GM13977 (cell line): ENCODE results near the gene SNAPC5.

Experiments
- DNase-seq: peaks from one replicate; pipeline ENCODE4 v3.0.0; 2012; ENCODE audit warnings: low spot score
- CTCF ChIP-seq: IDR thresholded peaks from 2 replicates; pipeline ENCODE4 v1.5.1; 2012; ENCODE audit warnings: mild to moderate bottlenecking, control low read depth; ENCODE audit not compliant: insufficient read depth; ENCODE audit errors: extremely low read depth, missing control alignments
- in situ Hi-C: fragments of 300-500 bp; cut with MboI; formaldehyde crosslinking; loops from one replicate; pipeline ENCODE4 v1.12.0; 2022; ENCODE audit warnings: low sequenced_read_pairs, low pct_unique_long_range_greater_than_20kb, mixed read lengths, inconsistent platforms; ENCODE audit not compliant: unreplicated experiment

Gene SNAPC5

DNA sequence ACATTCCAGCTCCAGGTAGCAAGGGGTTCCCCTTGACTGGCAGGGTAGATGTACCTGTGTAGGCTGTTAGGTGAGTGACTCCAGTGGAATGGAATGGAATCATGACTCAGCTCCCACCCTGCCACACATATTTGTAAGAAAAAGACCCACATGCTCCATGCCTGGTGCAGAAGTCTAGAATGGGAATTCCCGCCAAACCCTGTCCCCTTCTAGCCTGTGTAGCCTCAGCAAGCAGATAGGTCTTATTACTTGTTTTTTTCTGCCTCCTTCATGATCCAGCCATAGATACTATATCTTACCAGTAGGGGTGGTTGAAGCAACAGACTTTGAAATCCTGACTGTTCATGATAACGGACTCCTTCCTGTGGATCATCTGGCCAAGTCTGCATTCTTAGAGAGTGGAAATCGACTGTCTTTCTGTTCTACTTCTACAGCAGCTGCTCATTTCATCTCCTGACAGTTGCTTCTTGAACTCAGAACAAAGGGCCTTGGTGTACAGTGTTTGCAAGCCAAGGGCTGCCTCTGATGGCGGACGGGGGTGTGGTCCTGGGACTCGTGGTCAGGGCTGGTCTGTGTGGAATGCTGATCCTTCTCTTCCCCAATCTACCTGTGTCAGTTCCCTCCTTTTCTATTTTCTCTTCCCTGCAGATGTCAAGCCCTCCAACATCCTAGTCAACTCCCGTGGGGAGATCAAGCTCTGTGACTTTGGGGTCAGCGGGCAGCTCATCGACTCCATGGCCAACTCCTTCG is 16.3 kb downstream of the SNAPC5 start:
- TF ChIP-seq CTCF, result no peak
- in situ Hi-C loops, result no loop called here
- DNase-seq, result no peak

DNA sequence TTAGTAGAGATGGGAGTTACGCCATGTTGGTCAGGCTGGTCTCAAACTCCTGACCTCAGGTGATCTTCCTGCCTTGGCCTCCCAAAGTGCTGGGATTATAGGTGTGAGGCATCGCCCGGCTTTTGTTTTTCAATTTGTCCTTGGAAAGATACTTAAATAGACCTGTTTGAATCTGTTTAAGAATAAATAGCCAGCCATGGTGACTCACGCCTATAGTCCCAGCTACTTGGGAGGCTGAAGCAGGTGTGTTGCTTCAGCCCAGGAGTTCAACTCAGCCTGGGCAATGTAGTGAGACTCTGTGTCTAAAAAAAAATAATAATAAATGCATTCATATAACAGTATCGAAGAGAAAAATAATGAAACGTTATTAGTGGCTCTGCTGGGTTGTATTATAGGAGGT is 17.3 kb downstream of the SNAPC5 start:
- no peak for TF ChIP-seq CTCF
- in situ Hi-C loops, result no loop called here
- DNase-seq, result no peak

DNA sequence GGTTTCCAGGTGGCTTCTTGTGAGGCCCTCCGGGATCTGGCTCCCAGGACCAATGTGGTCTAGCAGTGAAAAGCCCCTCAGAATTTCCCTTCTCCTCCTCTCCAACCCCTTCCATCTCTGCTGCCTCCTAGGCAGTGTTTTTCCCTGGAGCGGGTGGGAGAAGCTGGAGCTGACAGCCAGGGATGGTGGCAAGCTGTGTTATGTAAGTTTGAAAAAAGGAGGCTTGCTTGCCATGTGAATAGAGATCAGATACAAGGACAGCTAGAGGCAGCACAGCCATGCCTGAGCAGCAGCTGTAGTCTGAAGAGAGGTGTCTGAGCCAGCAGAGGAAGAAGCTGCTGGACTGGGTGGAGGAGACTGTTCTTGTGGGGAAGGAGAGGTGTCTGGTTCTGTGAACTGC is 20.6 kb downstream of the SNAPC5 start:
- in situ Hi-C loops, result no loop called here
- DNase-seq, result no peak

DNA sequence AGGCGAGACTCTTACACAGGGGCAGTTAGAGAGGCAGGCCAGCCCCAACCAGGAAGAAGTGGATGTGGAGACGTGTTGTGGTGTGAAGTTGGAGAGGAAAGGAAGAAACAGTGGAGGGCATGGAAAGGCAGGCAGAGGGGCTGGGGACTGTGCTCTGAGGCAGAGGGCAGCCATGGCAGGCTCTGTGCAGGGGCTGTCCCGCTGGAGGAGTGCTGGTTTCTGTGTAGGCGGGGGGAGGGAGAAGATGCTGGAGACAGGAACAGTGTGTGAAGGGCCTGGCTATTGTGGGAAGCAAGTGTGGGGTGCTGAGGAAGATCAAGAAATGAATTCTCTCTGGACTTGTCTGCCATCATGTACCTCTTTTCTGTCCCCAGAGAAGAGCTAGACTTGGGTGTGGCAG is 21.0 kb downstream of the SNAPC5 start:
- in situ Hi-C loops, result no loop called here
- TF ChIP-seq CTCF, result no peak
- no peak for DNase-seq

More for the DNA sequence above, 20.6 kb downstream of the SNAPC5 start:
- TF ChIP-seq CTCF, result no peak

GRCh38 chr15:66474963-66475362 is 22.6 kb downstream of the SNAPC5 start:
- no peak for TF ChIP-seq CTCF
- in situ Hi-C loops, result no loop called here
- DNase-seq, result no peak

GRCh38 chr15:66474135-66474534 is 23.4 kb downstream of the SNAPC5 start:
- in situ Hi-C loops, result no loop called here

More at GRCh38 chr15:66474135-66474534, 23.4 kb downstream of the SNAPC5 start:
- DNase-seq, result no peak
- no peak for TF ChIP-seq CTCF
